Stimulated activated naive CD8-positive, alpha-beta T cell treated with anti-CD3 and anti-CD28 coated beads, Interleukin-15, amount 100 ng/mL, for 72 hours (primary cell): ENCODE data around the gene ZNF536.

ENCODE experiments used
- ATAC-seq: fragments of 150-1000 bp; cut with Tn5 transposase; 2 replicates; pipeline ENCODE4 v1.10.0; 2021; ENCODE audit warnings: mild to moderate bottlenecking, moderate library complexity
- DNase-seq, 2 donors: peaks; one replicate each; pipeline ENCODE4 v3.0.0; 2021 to 2022
- H3K27ac Mint-ChIP-seq, 2 donors: one replicate each; pipeline ENCODE4 v1.8.0; 2022; ENCODE audit warnings: mild to moderate bottlenecking in 2 of 2, mixed read lengths in 2 of 2, moderate library complexity in 2 of 2
- H3K27me3 Mint-ChIP-seq: one replicate; pipeline ENCODE4 v1.8.0; 2022; ENCODE audit warnings: mixed read lengths
- H3K4me1 Mint-ChIP-seq: one replicate; pipeline ENCODE4 v1.8.0; 2022; ENCODE audit warnings: mild to moderate bottlenecking, mixed read lengths
- H3K4me3 Mint-ChIP-seq, 2 donors: one replicate each; pipeline ENCODE4 v1.8.0; 2022; ENCODE audit warnings: mild to moderate bottlenecking in 2 of 2, mixed read lengths in 2 of 2, moderate library complexity in 1 of 2
- H3K9me3 Mint-ChIP-seq, 2 donors: one replicate each; pipeline ENCODE4 v1.8.0; 2022; ENCODE audit warnings: mixed read lengths in 2 of 2

ZNF536 gene

GRCh38 chr19:30562981-30563380, 190.8 kb downstream of the ZNF536 start:
- Mint-ChIP-seq H3K4me3 (no peak overlapping the region), H3K27ac (no peak overlapping the region), H3K9me3 (no peaks in the 10 kb centered on the region), H3K27me3 (peaks cover 9% of the 10 kb centered on the region), H3K4me1 (no peaks in the 10 kb centered on the region)
- DNase-seq (no peak), ATAC-seq (no peak)

- Mint-ChIP-seq H3K27ac (no peak overlapping the region), H3K27me3 (peaks cover 9% of the 10 kb centered on the region), H3K9me3 (no peaks in the 10 kb centered on the region), H3K4me1 (no peaks in the 10 kb centered on the region), H3K4me3 (no peak overlapping the region)
- DNase-seq (no peak), ATAC-seq (no peak)
These were observed 191.5 kb downstream of the ZNF536 start for GRCh38 chr19:30563691-30564090.

GRCh38 chr19:30564551-30565011, 192.4 kb downstream of the ZNF536 start:
- no peak for DNase-seq
- H3K9me3 Mint-ChIP-seq = no peaks in the 10 kb centered on the region
- no peak overlapping the region for H3K27ac Mint-ChIP-seq
- H3K4me1 Mint-ChIP-seq = no peaks in the 10 kb centered on the region
- no peak overlapping the region for H3K4me3 Mint-ChIP-seq
- peaks cover 9% of the 10 kb centered on the region for H3K27me3 Mint-ChIP-seq
- ATAC-seq = no peak

GRCh38 chr19:30565636-30566035, 193.5 kb downstream of the ZNF536 start:
- Mint-ChIP-seq H3K9me3 (no peaks in the 10 kb centered on the region), H3K27ac (no peak overlapping the region), H3K27me3 (no peaks in the 10 kb centered on the region), H3K4me1 (no peaks in the 10 kb centered on the region), H3K4me3 (no peak overlapping the region)
- DNase-seq (no peak), ATAC-seq (no peak)

DNA sequence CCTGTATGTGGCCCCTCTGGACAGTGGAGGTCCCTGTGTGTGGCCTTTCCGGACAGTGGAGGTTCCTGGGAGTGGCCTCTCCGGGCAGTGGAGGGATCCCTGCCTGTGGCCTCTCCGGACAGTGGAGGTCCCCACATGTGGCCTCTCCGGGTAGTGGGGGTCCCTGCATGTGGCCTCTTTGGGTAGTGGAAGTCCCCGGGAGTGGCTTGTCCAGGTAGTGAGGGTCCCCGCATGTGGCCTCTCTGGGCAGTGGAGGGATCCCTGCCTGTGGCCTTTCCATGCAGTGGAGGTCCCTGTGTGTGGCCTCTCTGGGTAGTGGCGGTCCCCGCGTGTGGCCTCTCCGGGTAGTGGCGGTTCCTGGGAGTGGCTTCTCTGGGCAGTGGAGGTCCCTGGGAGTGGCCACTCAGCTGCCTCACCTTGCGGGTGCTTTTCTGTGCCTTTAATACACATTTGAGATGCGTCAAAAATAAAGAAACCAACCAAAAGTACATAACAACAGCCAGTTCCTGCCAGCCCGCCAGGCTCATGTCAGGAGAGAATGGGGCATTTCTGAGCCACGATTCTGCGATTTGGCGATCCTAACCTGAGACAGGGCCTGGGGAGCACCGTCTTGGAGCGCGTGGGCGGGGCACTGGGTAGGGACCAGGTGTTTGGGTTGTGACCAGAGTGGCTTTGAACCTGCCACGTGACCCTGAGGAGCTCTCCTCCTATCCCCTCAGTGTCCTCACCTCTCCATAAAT, 194.7 kb downstream of the ZNF536 start:
- H3K9me3 Mint-ChIP-seq = no peaks in the 10 kb centered on the region
- H3K27ac Mint-ChIP-seq = no peak overlapping the region
- no peaks in the 10 kb centered on the region for H3K4me1 Mint-ChIP-seq
- DNase-seq = no peak
- H3K27me3 Mint-ChIP-seq = no peaks in the 10 kb centered on the region
- no peak overlapping the region for H3K4me3 Mint-ChIP-seq
- no peak for ATAC-seq

- no peaks in the 10 kb centered on the region for H3K27me3 Mint-ChIP-seq
- ATAC-seq (no peak), DNase-seq (no peak)
- H3K4me1 Mint-ChIP-seq = no peaks in the 10 kb centered on the region
- no peaks in the 10 kb centered on the region for H3K9me3 Mint-ChIP-seq
- H3K4me3 Mint-ChIP-seq = no peak overlapping the region
- H3K27ac Mint-ChIP-seq = no peak overlapping the region
These were observed 195.5 kb downstream of the ZNF536 start for GRCh38 chr19:30567536-30568232.

GRCh38 chr19:30570194-30570593, 198.0 kb downstream of the ZNF536 start:
- no peaks in the 10 kb centered on the region for H3K4me1 Mint-ChIP-seq
- ATAC-seq (no peak), DNase-seq (no peak)
- H3K9me3 Mint-ChIP-seq = no peaks in the 10 kb centered on the region
- no peak overlapping the region for H3K27ac Mint-ChIP-seq
- no peaks in the 10 kb centered on the region for H3K27me3 Mint-ChIP-seq
- H3K4me3 Mint-ChIP-seq = no peak overlapping the region

- no peak overlapping the region for H3K27ac Mint-ChIP-seq
- ATAC-seq = no peak
- H3K9me3 Mint-ChIP-seq = no peaks in the 10 kb centered on the region
- H3K27me3 Mint-ChIP-seq = peaks cover 16% of the 10 kb centered on the region
- no peak for DNase-seq
- no peak overlapping the region for H3K4me3 Mint-ChIP-seq
- H3K4me1 Mint-ChIP-seq = no peaks in the 10 kb centered on the region
These were observed 205.4 kb downstream of the ZNF536 start for GRCh38 chr19:30577551-30578105.

DNA sequence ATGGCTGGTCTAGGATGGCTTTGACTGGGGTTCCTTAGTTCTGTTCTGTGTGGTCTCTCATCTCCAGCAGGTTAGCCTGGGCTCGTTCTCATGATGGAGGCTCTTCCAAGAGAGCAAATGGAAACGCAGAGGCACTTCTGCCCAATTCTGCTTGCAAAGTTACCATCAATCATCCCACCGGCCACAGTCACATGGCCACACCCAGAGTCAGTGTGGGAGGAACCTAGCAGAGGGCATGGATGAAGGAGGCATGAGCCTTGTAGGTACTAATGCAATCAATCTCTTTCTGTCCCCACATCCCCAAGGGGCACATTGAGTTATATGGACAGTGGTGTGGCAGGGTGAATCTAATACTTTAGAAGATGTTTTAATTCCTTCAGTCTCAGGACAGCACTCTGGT, 207.2 kb downstream of the ZNF536 start:
- peaks cover 24% of the 10 kb centered on the region for H3K27me3 Mint-ChIP-seq
- DNase-seq (no peak), ATAC-seq (no peak)
- no peaks in the 10 kb centered on the region for H3K9me3 Mint-ChIP-seq
- H3K27ac Mint-ChIP-seq = no peak overlapping the region
- no peak overlapping the region for H3K4me3 Mint-ChIP-seq
- no peaks in the 10 kb centered on the region for H3K4me1 Mint-ChIP-seq

DNA sequence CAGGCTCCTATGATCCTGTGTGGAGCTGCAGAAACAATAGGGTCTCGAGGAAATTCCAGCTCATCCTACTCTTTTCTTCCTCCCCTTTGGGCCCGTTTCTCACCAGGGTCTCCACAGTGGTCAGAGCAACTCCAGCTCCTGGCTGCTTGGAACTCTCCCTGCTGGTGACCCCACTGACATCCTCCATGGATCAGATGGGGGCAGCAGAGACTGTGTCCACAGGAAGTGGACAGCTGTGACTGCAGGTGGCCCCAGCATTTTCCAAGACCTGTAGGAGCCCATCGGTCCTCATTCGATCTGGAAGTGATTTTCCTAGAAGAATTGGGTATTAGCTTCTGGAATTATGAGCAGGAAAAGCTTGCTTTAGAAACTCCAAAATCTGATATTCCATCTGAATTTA, 208.5 kb downstream of the ZNF536 start:
- Mint-ChIP-seq H3K4me1 (no peaks in the 10 kb centered on the region), H3K4me3 (no peak overlapping the region), H3K9me3 (no peaks in the 10 kb centered on the region), H3K27ac (no peak overlapping the region), H3K27me3 (peaks cover 29% of the 10 kb centered on the region)
- ATAC-seq (no peak), DNase-seq (no peak)

GRCh38 chr19:30584090-30584489, 211.9 kb downstream of the ZNF536 start:
- ATAC-seq = no peak

DNA sequence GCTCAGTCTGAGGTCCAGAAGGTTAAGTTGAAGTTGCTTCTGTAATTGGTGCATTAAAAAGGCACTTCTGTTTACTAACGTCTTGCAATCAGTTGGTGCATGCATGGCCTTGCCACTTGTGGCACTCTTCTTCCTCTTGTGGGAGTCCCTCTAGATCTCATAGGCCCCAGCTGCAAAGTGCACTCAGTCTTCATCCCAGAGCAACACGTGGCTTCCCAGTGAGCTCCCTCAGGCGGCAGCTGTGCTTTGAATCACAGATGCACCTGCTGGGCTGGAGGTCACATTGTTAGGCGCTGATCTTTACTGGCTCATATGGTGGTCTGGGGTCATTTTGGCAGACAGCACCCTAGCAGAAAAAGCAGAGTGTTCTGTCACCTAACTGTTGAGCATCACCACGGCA, 215.7 kb downstream of the ZNF536 start:
- ATAC-seq = no peak
- no peak overlapping the region for H3K27ac Mint-ChIP-seq
- DNase-seq = no peak

More at GRCh38 chr19:30584090-30584489, 211.9 kb downstream of the ZNF536 start:
- Mint-ChIP-seq H3K4me1 (no peaks in the 10 kb centered on the region), H3K9me3 (no peaks in the 10 kb centered on the region), H3K4me3 (no peak overlapping the region), H3K27me3 (peaks cover 29% of the 10 kb centered on the region), H3K27ac (no peak overlapping the region)
- DNase-seq = no peak

GRCh38 chr19:30590596-30591229, 218.5 kb downstream of the ZNF536 start:
- H3K27ac Mint-ChIP-seq = peak overlapping the region in 1 of 2 donors; percentile 88
- no peaks in the 10 kb centered on the region for H3K4me1 Mint-ChIP-seq
- no peak overlapping the region for H3K4me3 Mint-ChIP-seq
- ATAC-seq (no peak), DNase-seq (no peak)
- peaks cover 0 to 4% of the 10 kb centered on the region in 2 donors for H3K9me3 Mint-ChIP-seq
- peaks cover 13% of the 10 kb centered on the region for H3K27me3 Mint-ChIP-seq

More for the DNA sequence above, 215.7 kb downstream of the ZNF536 start:
- peaks cover 0 to 4% of the 10 kb centered on the region in 2 donors for H3K9me3 Mint-ChIP-seq
- H3K27me3 Mint-ChIP-seq = peaks cover 13% of the 10 kb centered on the region
- no peaks in the 10 kb centered on the region for H3K4me1 Mint-ChIP-seq
- no peak overlapping the region for H3K4me3 Mint-ChIP-seq

DNA sequence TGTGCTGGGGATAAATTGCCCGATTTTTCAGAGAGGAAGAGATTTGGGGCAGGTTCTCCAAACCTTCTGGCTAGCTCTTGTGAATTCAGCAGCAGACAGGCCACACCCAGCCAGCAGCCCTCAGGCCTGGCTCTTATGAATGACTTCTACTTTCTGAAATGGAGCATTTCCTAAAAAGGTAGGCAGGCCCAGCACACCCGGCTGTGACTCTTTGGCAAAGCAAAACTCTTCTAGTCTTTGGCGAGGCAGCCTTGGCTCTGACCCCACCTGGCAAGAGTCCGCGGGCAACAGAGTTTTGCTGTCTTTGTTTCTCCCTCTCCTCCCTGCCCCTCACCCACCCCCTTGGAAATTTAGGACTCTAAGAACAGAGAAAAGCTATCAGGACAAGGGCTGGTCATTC, 221.2 kb downstream of the ZNF536 start:
- H3K9me3 Mint-ChIP-seq = peaks cover 0 to 4% of the 10 kb centered on the region in 2 donors

DNA sequence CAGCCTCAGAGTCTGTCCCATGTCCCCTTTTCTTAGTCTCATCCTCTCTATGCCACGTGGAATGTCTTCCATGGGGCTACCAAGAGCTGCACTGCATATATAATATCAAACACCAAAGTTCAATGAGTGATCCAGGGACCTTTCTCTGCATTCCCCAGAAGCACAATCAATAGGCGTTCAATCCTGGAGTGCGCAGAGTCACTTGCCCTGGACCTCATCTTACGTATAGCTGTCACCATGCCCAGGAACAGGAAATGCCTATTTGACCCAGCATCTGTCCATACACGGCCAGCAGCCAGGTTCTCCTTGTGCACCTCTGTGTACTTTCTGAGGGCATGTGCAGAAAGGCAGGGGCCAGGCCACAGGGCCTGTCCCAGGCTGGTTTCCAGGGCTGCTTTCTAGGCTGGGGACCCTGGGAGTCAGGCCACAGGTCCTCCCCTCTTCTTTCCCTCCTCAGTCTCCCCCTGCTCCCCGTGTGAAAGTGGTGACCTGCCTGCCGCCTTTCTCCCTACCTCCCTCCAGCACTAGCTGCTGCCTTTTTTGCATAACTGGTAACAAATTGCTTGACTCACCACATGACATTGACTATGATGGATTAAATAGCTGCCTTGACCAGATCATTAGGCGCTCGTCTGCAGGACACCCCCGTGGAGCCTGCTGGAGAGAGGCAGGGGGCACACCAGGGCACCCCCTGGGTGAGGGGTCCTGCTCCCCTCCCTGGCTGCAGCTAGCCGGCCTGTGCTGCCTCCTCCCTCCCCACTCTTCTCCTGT, 222.0 kb downstream of the ZNF536 start:
- ATAC-seq (no peak), DNase-seq (no peak)
- H3K9me3 Mint-ChIP-seq = peaks cover 0 to 4% of the 10 kb centered on the region in 2 donors
- H3K4me1 Mint-ChIP-seq = no peaks in the 10 kb centered on the region
- H3K4me3 Mint-ChIP-seq = no peak overlapping the region
- H3K27ac Mint-ChIP-seq = peak overlapping the region in 1 of 2 donors; percentile 12
- peaks cover 20% of the 10 kb centered on the region for H3K27me3 Mint-ChIP-seq

More for the DNA sequence above, 221.2 kb downstream of the ZNF536 start:
- ATAC-seq = no peak
- Mint-ChIP-seq H3K4me3 (no peak overlapping the region), H3K27ac (no peak overlapping the region), H3K27me3 (peaks cover 20% of the 10 kb centered on the region), H3K4me1 (no peaks in the 10 kb centered on the region)
- DNase-seq = no peak
